ENCODE results near the gene SCAF11. TPM values are rescaled to one million over a fixed set of nuclear protein-coding genes. Genes with fewer than 3 reads are reported as not detected.

The SCAF11 gene
- total and polyA plus RNA-seq, 5 donors from 2014 or later, result 81.5 to 171 (median 83.9) TPM

- peak; percentile 37 to 78 (median 50) for DNase-seq
- Mint-ChIP-seq H3K9me3 (peaks cover 0 to 3% (median 0%) of the 10 kb centered on the region in 7 donors), H3K4me3 (peak overlapping the region; percentile 97 to 99 (median 98)), H3K36me3 (peaks cover 4% of the 10 kb centered on the region), H3K27me3 (peaks cover 15% of the 10 kb centered on the region), H3K27ac (peak overlapping the region; percentile 99 to 100 (median 99)), H3K4me1 (peaks cover 34 to 58% (median 50%) of the 10 kb centered on the region in 4 donors)
- ATAC-seq (ENCODE audit: low read depth in 2 of 2), result peak; percentile 2 to 3
- Histone ChIP-seq H3K36me3 (ENCODE audit: control insufficient read depth, insufficient read depth, low read length) (peaks cover 4% of the 10 kb centered on the region), H3K27me3 (ENCODE audit: control insufficient read depth, insufficient read depth, low read length) (no peaks in the 10 kb centered on the region), H3K9me3 (ENCODE audit: control insufficient read depth in 2 of 2, low read length in 2 of 2) (no peaks in the 10 kb centered on the region), H3K27ac (ENCODE audit: insufficient read depth, low read length, poor library complexity, severe bottlenecking) (peak overlapping the region; percentile 96), H3K4me1 (ENCODE audit: control insufficient read depth, insufficient read depth, low read length, poor library complexity, severe bottlenecking) (peaks cover 53% of the 10 kb centered on the region), H3K4me3 (ENCODE audit: low read depth, low read length) (peak overlapping the region; percentile 93)
These were observed 480 bp downstream of the SCAF11 start for GRCh38 chr12:45989721-45990467.

GRCh38 chr12:45989287-45989686, 1.1 kb downstream of the SCAF11 start:
- H3K36me3 ChIP-seq (ENCODE audit: control insufficient read depth, insufficient read depth, low read length), result peaks cover 4% of the 10 kb centered on the region
- peaks cover 0 to 3% (median 0%) of the 10 kb centered on the region in 7 donors for H3K9me3 Mint-ChIP-seq
- peaks cover 38 to 64% (median 54%) of the 10 kb centered on the region in 4 donors for H3K4me1 Mint-ChIP-seq
- DNase-seq, result no peak
- ATAC-seq (ENCODE audit: low read depth in 2 of 2), result no peak
- peaks cover 4% of the 10 kb centered on the region for H3K36me3 Mint-ChIP-seq
- no peaks in the 10 kb centered on the region for H3K27me3 ChIP-seq (ENCODE audit: control insufficient read depth, insufficient read depth, low read length)
- H3K4me3 Mint-ChIP-seq, result peak overlapping the region; percentile 97 to 99 (median 98)
- H3K27me3 Mint-ChIP-seq, result peaks cover 15% of the 10 kb centered on the region
- H3K27ac ChIP-seq (ENCODE audit: insufficient read depth, low read length, poor library complexity, severe bottlenecking), result peak overlapping the region; percentile 96
- no peaks in the 10 kb centered on the region for H3K9me3 ChIP-seq (ENCODE audit: control insufficient read depth in 2 of 2, low read length in 2 of 2)
- H3K27ac Mint-ChIP-seq, result peak overlapping the region; percentile 89 to 100 (median 99)
- peaks cover 58% of the 10 kb centered on the region for H3K4me1 ChIP-seq (ENCODE audit: control insufficient read depth, insufficient read depth, low read length, poor library complexity, severe bottlenecking)
- peak overlapping the region; percentile 93 for H3K4me3 ChIP-seq (ENCODE audit: low read depth, low read length)

GRCh38 chr12:45988264-45988663, 2.1 kb downstream of the SCAF11 start:
- Mint-ChIP-seq H3K4me1 (peaks cover 40 to 75% (median 62%) of the 10 kb centered on the region in 4 donors), H3K36me3 (peaks cover 4% of the 10 kb centered on the region), H3K4me3 (peak overlapping the region; percentile 97 to 99 (median 98)), H3K9me3 (peaks cover 0 to 3% (median 0%) of the 10 kb centered on the region in 7 donors), H3K27ac (peak overlapping the region in 2 of 3 donors; percentile 5 to 81), H3K27me3 (peaks cover 15% of the 10 kb centered on the region)
- Histone ChIP-seq H3K9me3 (ENCODE audit: control insufficient read depth in 2 of 2, low read length in 2 of 2) (no peaks in the 10 kb centered on the region), H3K27me3 (ENCODE audit: control insufficient read depth, insufficient read depth, low read length) (no peaks in the 10 kb centered on the region), H3K36me3 (ENCODE audit: control insufficient read depth, insufficient read depth, low read length) (peaks cover 4% of the 10 kb centered on the region), H3K4me1 (ENCODE audit: control insufficient read depth, insufficient read depth, low read length, poor library complexity, severe bottlenecking) (peaks cover 68% of the 10 kb centered on the region), H3K4me3 (ENCODE audit: low read depth, low read length) (peak overlapping the region; percentile 93), H3K27ac (ENCODE audit: insufficient read depth, low read length, poor library complexity, severe bottlenecking) (peak overlapping the region; percentile 96)
- ATAC-seq (ENCODE audit: low read depth in 2 of 2) (no peak), DNase-seq (no peak)

GRCh38 chr12:45987340-45987727, 3.0 kb downstream of the SCAF11 start:
- Histone ChIP-seq H3K36me3 (ENCODE audit: control insufficient read depth, insufficient read depth, low read length) (peaks cover 4% of the 10 kb centered on the region), H3K4me1 (ENCODE audit: control insufficient read depth, insufficient read depth, low read length, poor library complexity, severe bottlenecking) (peaks cover 71% of the 10 kb centered on the region), H3K27ac (ENCODE audit: insufficient read depth, low read length, poor library complexity, severe bottlenecking) (peak overlapping the region; percentile 1), H3K9me3 (ENCODE audit: control insufficient read depth in 2 of 2, low read length in 2 of 2) (no peaks in the 10 kb centered on the region), H3K4me3 (ENCODE audit: low read depth, low read length) (peak overlapping the region; percentile 93), H3K27me3 (ENCODE audit: control insufficient read depth, insufficient read depth, low read length) (no peaks in the 10 kb centered on the region)
- H3K27me3 Mint-ChIP-seq, result peaks cover 15% of the 10 kb centered on the region
- H3K4me3 Mint-ChIP-seq, result peak overlapping the region; percentile 97 to 99 (median 98)
- H3K27ac Mint-ChIP-seq, result peak overlapping the region; percentile 43 to 81 (median 78)
- H3K4me1 Mint-ChIP-seq, result peaks cover 46 to 84% (median 71%) of the 10 kb centered on the region in 4 donors
- H3K9me3 Mint-ChIP-seq, result peaks cover 0 to 3% (median 0%) of the 10 kb centered on the region in 7 donors
- ATAC-seq (ENCODE audit: low read depth in 2 of 2) (no peak), DNase-seq (no peak)
- H3K36me3 Mint-ChIP-seq, result peaks cover 4% of the 10 kb centered on the region

- Mint-ChIP-seq H3K4me1 (peaks cover 46 to 85% (median 72%) of the 10 kb centered on the region in 4 donors), H3K36me3 (peaks cover 4% of the 10 kb centered on the region), H3K27ac (peak overlapping the region; percentile 68 to 81 (median 78)), H3K4me3 (peak overlapping the region; percentile 97 to 99 (median 98)), H3K27me3 (peaks cover 10% of the 10 kb centered on the region), H3K9me3 (peaks cover 0 to 3% (median 0%) of the 10 kb centered on the region in 7 donors)
- Histone ChIP-seq H3K27me3 (ENCODE audit: control insufficient read depth, insufficient read depth, low read length) (no peaks in the 10 kb centered on the region), H3K4me3 (ENCODE audit: low read depth, low read length) (peak overlapping the region; percentile 93), H3K36me3 (ENCODE audit: control insufficient read depth, insufficient read depth, low read length) (peaks cover 4% of the 10 kb centered on the region), H3K4me1 (ENCODE audit: control insufficient read depth, insufficient read depth, low read length, poor library complexity, severe bottlenecking) (peaks cover 72% of the 10 kb centered on the region), H3K9me3 (ENCODE audit: control insufficient read depth in 2 of 2, low read length in 2 of 2) (no peaks in the 10 kb centered on the region), H3K27ac (ENCODE audit: insufficient read depth, low read length, poor library complexity, severe bottlenecking) (peak overlapping the region; percentile 67)
- ATAC-seq (ENCODE audit: low read depth in 2 of 2) (no peak), DNase-seq (no peak)
These were observed 3.6 kb downstream of the SCAF11 start for GRCh38 chr12:45986641-45987339.

- H3K4me1 ChIP-seq (ENCODE audit: control insufficient read depth, insufficient read depth, low read length, poor library complexity, severe bottlenecking), result peaks cover 59% of the 10 kb centered on the region
- no peak overlapping the region for H3K27ac ChIP-seq (ENCODE audit: insufficient read depth, low read length, poor library complexity, severe bottlenecking)
- ATAC-seq (ENCODE audit: low read depth in 2 of 2) (no peak), DNase-seq (no peak)
- peak overlapping the region in 3 of 4 donors; percentile 13 to 59 (median 27) for H3K4me3 Mint-ChIP-seq
- peak overlapping the region in 1 of 3 donors; percentile 14 for H3K27ac Mint-ChIP-seq
- H3K27me3 Mint-ChIP-seq, result no peaks in the 10 kb centered on the region
- H3K9me3 ChIP-seq (ENCODE audit: control insufficient read depth in 2 of 2, low read length in 2 of 2), result no peaks in the 10 kb centered on the region
- H3K36me3 Mint-ChIP-seq, result peaks cover 4% of the 10 kb centered on the region
- H3K4me3 ChIP-seq (ENCODE audit: low read depth, low read length), result peak overlapping the region; percentile 23
- H3K9me3 Mint-ChIP-seq, result no peaks in the 10 kb centered on the region
- peaks cover 72 to 98% (median 87%) of the 10 kb centered on the region in 4 donors for H3K4me1 Mint-ChIP-seq
- H3K27me3 ChIP-seq (ENCODE audit: control insufficient read depth, insufficient read depth, low read length), result no peaks in the 10 kb centered on the region
- peaks cover 2% of the 10 kb centered on the region for H3K36me3 ChIP-seq (ENCODE audit: control insufficient read depth, insufficient read depth, low read length)
These were observed 9.1 kb downstream of the SCAF11 start for GRCh38 chr12:45981075-45981837.

- no peaks in the 10 kb centered on the region for H3K9me3 Mint-ChIP-seq
- peaks cover under 1% of the 10 kb centered on the region for H3K36me3 Mint-ChIP-seq
- peaks cover 4% of the 10 kb centered on the region for H3K36me3 ChIP-seq (ENCODE audit: control insufficient read depth, insufficient read depth, low read length)
- H3K4me1 ChIP-seq (ENCODE audit: control insufficient read depth, insufficient read depth, low read length, poor library complexity, severe bottlenecking), result peaks cover 53% of the 10 kb centered on the region
- no peaks in the 10 kb centered on the region for H3K9me3 ChIP-seq (ENCODE audit: control insufficient read depth in 2 of 2, low read length in 2 of 2)
- H3K27ac Mint-ChIP-seq, result no peak overlapping the region
- H3K27me3 Mint-ChIP-seq, result no peaks in the 10 kb centered on the region
- DNase-seq, result no peak
- H3K4me3 ChIP-seq (ENCODE audit: low read depth, low read length), result peak overlapping the region; percentile 21
- no peak overlapping the region for H3K27ac ChIP-seq (ENCODE audit: insufficient read depth, low read length, poor library complexity, severe bottlenecking)
- peak overlapping the region; percentile 17 to 45 (median 39) for H3K4me3 Mint-ChIP-seq
- no peak for ATAC-seq (ENCODE audit: low read depth in 2 of 2)
- peaks cover 72 to 97% (median 85%) of the 10 kb centered on the region in 4 donors for H3K4me1 Mint-ChIP-seq
- H3K27me3 ChIP-seq (ENCODE audit: control insufficient read depth, insufficient read depth, low read length), result no peaks in the 10 kb centered on the region
These were observed 9.8 kb downstream of the SCAF11 start for GRCh38 chr12:45980540-45980939.

All from CD4-positive, CD25-positive, alpha-beta regulatory T cell (primary cell).